C1 segment of cervical spinal cord (tissue), 14 donors: ENCODE data around the gene AHSP.
"Not testable (repeated sequence)": the region's sequence is repeated elsewhere in the genome, so short reads cannot be mapped to it uniquely, and the experiment has no call there.

Experiments used
- DNase-seq, 14 donors: peaks; one replicate each; lab custom pipeline; 2025; lab: John Stamatoyannopoulos, UW

AHSP gene

GRCh38 chr16:31531096-31531495 is 3.4 kb downstream of the AHSP start:
- DNase-seq = no peak

GRCh38 chr16:31532120-31532519 is 4.4 kb downstream of the AHSP start:
- DNase-seq = no peak

DNA sequence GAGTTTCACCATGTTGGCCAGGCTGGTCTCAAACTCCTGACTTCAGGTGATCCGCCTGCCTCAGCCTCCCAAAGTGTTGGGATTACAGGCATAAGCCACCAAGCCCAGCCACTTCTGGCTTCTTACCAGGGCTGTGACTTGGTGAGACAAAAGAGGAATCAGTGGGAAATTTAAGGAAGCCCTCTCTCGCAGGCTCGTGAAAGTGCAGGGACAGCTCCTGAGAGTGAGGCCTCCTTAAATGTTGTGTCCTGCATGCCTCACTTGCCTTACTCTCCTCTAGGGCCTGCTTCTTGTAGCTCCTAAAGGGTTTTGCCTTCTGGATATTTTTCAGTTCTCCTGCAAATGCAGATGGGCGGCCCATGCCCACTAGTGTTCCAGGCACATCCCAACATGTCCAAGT is 5.2 kb downstream of the AHSP start:
- no peak for DNase-seq

- DNase-seq = no peak
Observed at GRCh38 chr16:31535737-31536136, 8.0 kb downstream of the AHSP start.

DNA sequence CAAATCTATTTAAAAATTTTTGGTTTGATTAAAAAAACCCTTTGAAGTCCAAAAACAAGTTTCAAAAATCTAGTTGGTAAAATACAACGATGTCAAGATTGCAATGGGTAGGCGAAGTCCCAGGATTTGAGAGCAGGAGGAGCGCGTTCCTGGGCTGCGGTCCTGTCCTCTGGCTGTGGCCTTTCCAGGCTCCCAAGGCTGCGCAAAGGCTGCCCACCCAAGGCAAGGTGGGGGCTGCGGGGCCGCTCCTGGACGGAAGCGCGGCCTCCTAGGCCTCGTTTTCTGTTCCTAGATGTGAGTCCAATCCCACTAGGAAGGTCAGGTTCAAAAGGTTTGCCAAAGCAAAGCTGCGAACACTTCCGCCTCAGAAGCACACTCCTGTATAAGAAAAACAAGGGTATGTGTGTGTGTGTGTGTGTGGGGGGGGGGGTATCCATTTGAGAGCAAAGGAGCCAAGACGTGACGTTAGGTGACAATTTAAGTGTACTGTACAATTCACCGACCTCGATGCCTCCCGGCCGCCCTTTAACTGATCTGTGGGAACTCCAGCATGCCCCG is 9.2 kb downstream of the AHSP start:
- no peak for DNase-seq

DNA sequence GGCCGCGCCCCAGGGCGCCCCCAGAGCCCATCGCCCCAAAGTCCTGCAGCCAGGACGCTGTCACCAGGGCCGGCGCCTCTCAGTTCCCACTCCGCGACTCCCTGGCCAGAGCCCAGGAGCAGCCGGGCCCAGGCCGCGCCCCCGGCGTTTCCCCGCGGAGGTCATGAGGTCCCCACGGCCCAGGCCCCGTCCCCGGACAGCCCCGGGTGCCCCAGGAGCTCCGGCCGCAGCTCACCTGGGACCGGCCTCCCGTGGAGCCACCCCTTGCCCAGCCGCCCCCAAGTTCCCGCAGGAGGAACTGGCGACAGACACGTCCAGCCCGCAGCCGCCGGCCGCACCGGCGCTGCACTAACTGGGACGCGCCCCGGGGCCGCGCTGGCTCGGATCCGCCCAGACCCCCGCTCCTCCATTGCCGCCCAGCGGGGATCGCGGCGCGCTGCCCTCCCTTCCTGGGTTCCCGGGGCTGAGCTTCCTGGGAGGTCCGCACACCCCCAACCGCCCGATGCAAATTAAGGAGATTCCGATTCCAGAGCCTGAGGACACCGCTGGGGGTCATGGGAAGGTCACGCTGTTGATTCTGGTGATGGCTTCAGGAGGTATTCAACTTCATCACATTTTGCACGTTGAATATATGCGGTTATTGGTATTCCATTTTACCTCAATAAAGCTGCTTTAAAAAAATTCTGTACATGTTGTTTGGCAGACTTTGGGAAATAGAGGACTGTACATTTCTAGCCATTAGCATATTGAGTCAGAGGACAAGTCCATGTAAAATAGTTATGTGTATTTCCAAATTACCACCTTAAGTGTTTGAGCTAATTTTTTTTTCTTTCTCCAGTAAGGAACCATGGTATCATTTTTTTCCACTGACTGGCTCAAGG is 9.9 kb downstream of the AHSP start:
- DNase-seq = no peak

DNA sequence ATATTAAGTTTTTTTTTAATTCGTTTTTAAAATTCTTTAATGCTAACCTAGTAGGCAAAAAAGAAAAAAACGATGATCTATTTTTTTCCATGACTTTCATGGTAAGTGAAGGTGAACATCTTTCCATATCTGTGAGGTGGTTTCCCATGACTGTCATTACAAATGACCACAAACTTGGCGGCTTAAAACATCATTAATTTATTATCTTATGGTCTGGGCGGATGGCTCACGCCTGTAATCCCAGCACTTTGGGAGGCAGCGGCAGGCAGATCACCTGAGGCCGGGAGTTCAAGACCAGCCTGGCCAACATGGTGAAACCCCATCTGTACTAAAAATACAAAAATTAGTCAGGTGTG is 10.5 kb downstream of the AHSP start:
- not testable (repeated sequence) for DNase-seq

DNA sequence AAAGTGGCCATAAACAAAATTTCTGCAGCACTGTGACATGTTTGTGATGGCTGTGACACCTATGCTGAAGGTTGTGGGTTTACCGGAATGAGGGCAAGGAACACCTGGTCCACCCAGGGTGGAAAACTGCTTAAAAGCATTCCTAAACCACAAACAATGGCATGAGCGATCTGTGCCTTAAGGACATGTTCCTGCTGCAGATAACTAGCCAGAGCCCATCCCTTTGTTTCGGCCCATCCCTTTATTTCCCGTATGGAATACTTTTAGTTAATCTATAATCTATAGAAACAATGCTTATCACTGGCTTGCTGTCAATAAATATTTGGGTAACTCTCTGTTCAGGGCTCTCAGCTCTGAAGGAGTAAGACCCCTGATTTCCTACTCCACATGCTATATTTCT is 12.1 kb downstream of the AHSP start:
- DNase-seq = not testable (repeated sequence)

DNA sequence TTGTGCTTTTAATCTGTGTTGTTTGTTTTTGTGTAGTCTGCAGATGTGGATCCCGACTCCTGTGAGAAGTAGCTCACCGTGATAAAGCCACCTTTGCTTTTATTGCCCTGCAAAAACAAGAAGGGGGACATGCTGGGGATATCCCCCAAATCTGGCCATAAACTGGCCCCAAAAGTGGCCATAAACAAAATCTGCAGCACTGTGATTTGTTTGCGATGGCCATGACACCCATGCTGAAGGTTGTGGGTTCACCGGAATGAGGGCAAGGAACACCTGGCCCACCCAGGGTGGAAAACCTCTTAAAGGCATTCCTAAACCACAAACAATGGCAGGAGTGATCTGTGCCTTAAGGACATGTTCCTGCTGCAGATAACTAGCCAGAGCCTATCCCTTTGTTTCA is 15.1 kb downstream of the AHSP start:
- DNase-seq = no peak

GRCh38 chr16:31561426-31562233 is 33.9 kb downstream of the AHSP start:
- DNase-seq = no peak

DNA sequence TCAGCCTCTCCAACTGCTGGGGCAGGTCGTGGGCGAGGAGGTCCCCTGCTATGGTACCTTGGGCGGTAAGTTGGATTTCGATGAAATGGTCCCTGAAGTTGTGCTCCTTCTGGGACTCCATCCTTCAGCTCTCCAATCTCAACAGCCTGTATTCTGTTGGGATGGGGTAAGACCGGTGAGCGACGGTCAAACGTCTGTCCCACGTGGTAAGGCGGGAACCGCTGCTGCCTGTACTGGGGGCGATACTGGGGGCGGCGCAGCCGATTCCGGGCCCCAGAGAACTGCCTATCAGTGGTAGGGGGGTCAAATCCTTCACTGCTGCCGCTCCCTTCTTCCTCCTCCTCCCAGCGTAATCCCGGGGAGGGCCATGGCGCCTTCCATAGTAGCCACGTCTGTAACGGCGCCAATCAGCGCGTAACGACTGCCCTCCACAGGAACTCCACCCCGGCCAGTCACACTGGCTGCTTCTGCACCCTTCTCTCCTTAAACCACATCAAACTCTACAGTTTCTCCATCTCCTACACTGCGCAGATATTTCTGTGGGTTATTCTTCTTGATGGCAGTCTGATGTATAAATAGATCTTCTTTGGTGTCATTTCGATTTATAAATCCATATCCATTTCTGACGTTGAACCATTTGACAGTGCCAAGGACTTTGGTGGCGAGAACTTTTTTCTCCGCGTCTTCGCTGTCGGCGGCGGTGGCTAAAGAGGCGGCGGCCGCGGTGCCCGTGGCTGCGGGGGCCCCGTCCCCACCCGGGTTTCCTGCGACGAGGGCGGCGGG is 41.1 kb downstream of the AHSP start:
- DNase-seq = no peak

DNA sequence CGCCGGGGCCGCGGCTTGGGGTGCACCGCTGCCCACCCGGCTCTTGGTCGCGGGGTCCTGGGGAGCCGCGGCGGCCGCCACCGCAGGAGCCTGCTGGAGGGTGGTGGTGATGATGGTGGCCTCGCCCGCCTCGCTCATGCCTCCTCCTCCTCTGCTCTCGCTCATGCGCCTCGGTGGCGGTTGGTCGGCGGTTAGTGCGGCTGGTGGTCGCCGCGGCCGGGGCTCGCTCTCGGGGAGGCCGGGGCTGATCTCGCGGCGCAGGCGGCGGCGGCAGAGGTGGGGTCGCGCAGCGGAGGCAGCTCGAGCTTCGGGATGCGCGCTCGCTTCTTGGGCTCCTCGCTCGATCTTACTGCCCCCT is 41.6 kb downstream of the AHSP start:
- DNase-seq = no peak

DNA sequence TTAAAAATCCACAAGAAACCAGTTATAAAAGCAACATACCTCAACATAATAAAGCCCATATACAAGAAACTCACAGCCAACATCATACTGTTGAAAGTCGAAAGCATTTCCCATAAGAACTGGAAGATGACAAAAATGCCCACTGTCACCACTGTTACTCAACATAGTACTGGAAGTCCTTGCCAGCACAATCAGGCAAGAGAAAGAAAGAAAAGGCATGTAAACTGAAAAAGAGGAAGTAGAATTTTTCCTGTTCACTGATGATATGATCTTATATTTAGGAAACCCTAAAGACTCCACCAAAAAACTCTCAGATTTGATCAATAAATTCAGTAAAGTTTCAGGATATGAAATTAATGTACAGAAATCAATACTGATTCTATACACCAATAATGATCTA is 45.1 kb downstream of the AHSP start:
- no peak for DNase-seq

DNA sequence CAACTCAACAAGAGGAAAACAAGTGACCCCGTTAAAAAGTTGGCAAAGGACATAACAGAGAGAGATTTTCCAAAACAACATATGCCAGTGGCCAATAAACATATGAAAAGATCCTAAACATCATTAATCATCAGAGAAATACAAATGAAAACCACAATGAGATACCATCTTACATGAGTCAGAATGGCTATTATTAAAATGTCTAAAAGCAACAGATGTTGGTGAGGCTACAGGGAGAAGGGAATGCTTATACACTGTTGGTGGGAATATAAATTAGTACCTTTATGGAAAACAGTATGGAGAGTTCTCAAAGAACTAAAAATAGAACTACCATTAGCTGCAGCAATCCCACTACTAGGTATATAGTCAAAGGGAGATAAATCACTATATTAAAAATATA is 46.5 kb downstream of the AHSP start:
- not testable (repeated sequence) for DNase-seq

GRCh38 chr16:31577411-31577810 is 49.7 kb downstream of the AHSP start:
- DNase-seq = no peak
